ENCODE data around the gene CHMP2A. TPM values are rescaled to one million over a fixed set of nuclear protein-coding genes. Genes with fewer than 3 reads are reported as not detected.

The CHMP2A gene
- total RNA-seq, result 100 to 1,000 TPM in 3 of 4 donors, 10 to 100 TPM in 1; 100.0 to 155 (median 126) TPM

DNA sequence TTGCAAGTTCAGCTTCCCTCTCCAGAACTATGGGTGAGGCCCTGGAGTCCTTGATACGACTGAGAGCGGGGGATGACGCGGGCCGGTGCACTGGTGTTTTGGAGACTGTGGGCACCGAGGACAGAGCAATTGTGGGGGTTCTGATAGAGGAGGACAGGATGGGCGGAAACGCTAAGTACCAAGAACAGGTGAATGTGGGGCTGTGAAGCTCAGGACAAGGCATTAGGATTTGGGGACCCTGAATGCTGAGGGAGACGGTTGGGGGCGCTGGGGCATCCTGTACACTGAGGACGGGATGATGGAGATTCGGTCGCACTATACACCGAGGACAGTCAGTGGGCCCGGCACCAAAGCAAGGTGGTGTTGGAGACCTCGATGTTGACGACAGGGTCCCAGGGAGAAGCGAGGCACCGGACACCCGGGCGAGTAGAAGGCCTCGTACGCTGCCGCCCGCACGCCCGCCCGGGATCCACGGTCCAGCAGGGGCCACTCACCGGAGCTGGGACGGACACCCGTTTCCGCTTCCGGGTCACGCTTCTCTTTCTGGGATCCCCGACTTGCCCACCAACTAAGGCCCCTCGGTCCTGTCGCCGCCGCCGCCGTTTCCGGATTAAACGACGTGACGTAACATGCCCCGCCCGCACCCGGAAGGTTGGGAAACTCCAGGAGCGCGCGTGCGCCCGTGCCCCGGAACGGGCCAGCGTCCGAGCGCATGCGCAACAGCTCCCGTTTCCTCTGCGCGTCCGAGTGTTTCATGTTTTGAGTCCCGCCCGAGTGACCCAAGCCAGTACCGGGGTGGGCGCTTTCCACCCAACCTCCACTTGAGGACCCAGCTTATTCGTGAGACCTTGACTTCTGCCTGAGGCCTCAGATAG is at the start of gene CHMP2A:
CHMP2A (minus strand) TSS at position 612 of the 875 bp plus-strand sequence. CDS start 893 bp downstream, outside the sequence.
- 0 to 3% methylated on average over 4 to 15 of the region's 69 CpGs for WGBS, 2 donors (ENCODE audit: low coverage in 1 of 2)
- TF ChIP-seq POLR2A (IDR thresholded peaks at IDR 0.05), result peak; percentile 79 to 82
- TF ChIP-seq, protein P1, sequence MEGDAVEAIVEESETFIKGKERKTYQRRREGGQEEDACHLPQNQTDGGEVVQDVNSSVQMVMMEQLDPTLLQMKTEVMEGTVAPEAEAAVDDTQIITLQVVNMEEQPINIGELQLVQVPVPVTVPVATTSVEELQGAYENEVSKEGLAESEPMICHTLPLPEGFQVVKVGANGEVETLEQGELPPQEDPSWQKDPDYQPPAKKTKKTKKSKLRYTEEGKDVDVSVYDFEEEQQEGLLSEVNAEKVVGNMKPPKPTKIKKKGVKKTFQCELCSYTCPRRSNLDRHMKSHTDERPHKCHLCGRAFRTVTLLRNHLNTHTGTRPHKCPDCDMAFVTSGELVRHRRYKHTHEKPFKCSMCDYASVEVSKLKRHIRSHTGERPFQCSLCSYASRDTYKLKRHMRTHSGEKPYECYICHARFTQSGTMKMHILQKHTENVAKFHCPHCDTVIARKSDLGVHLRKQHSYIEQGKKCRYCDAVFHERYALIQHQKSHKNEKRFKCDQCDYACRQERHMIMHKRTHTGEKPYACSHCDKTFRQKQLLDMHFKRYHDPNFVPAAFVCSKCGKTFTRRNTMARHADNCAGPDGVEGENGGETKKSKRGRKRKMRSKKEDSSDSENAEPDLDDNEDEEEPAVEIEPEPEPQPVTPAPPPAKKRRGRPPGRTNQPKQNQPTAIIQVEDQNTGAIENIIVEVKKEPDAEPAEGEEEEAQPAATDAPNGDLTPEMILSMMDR (IDR thresholded peaks at IDR 0.05), result peak in 2 of 4 experiments; percentile 8 to 30
- no peak for TF ChIP-seq EP300 (IDR thresholded peaks at IDR 0.05)
- peak; percentile 91 for TF ChIP-seq POLR2AphosphoS5 (IDR thresholded peaks at IDR 0.05)
- Histone ChIP-seq H3K27ac (peak within 1 kb of the TSS; percentile 60 to 100 (median 97)), H3K9me3 (no peaks in the 10 kb centered on the region), H3K27me3 (no peaks in the 10 kb centered on the region), H3K4me1 (peaks cover 12 to 56% (median 35%) of the 10 kb centered on the region in 3 donors), H3K4me3 (peak within 1 kb of the TSS; percentile 47 to 81), H3K36me3 (peaks cover 0 to 56% of the 10 kb centered on the region in 2 donors)
- peak; percentile 59 for ATAC-seq

DNA sequence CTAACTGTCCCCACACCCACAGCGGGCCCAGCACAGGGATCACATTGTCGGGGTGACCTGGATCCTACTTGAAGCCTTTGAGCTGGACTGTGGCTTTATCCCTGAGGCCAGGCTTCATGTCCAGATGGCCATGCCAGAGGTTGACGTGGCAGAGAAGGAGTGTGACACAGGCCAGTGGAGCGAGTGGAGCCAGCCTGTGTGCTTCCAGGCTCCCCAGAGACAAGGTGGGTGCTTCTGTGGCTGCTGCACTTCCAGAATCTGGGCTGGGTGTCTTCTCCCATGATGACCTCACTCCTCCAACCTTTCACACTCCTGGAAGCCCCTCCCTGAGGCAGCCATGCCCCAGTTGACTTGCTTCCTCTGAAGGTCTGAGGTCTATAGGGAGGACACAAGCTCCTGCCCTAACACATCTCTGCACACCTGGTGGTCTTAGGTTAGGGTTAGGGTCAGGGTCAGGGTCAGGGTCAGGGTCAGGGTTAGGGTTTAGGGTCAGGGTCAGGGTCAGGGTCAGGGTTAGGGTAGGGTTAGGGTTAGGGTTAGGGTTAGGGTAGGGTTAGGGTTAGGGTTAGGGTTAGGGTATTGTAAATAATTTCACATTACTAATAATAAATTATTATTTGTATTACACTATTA is 31.3 kb upstream of the CHMP2A start:
- Histone ChIP-seq H3K4me1 (peaks cover 0 to 9% (median 5%) of the 10 kb centered on the region in 3 donors), H3K9me3 (no peaks in the 10 kb centered on the region), H3K27ac (no peak overlapping the region), H3K4me3 (no peak overlapping the region), H3K27me3 (no peaks in the 10 kb centered on the region), H3K36me3 (peaks cover 0 to 34% of the 10 kb centered on the region in 2 donors)
- no CpG with 5 or more reads among the region's 4 CpGs for WGBS, 2 donors (ENCODE audit: low coverage in 1 of 2)
- no peak for ATAC-seq
- TF ChIP-seq POLR2AphosphoS5 (IDR thresholded peaks at IDR 0.05) (no peak), POLR2A (IDR thresholded peaks at IDR 0.05) (no peak), EP300 (IDR thresholded peaks at IDR 0.05) (no peak)
- TF ChIP-seq, protein P1 (IDR thresholded peaks at IDR 0.05), result no peak

DNA sequence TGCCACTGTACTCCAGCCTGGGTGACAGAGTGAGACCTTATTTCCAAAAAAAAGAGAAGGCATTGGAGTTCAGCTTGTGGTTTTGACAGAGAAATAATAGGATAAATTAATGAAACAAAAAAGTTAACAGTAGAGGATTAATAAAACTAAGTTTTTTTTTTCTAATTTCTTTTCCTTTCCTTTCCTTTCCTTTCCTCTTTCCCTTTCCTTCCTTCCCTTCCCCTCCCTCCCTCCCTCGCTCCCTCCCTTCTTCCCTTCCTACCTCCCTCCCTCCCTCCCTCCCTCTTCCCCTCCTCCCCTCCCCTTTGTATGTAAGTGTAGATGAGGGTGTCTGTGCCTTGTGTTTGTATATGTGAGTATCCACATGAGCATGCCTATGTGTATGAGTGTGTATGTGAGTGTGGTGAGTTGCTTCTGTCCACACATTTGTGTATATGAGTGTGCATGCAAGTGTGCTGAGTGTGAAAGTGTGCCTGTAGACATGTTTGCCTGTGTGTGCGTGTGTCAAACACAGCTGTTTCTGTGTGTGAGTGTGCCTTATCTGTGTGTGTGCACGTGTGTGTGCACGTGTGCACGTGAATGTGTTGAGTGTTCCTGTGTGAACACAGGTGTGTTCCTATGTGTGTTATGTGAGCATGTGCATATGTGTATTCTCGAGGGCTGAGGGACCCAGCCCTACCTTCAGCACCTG is 30.7 kb upstream of the CHMP2A start:
- WGBS, 2 donors (ENCODE audit: low coverage in 1 of 2), result 80 to 90% methylated on average over 3 to 5 of the region's 6 CpGs
- TF ChIP-seq POLR2AphosphoS5 (IDR thresholded peaks at IDR 0.05), result no peak
- TF ChIP-seq, protein P1 (IDR thresholded peaks at IDR 0.05), result no peak
- TF ChIP-seq POLR2A (IDR thresholded peaks at IDR 0.05), result no peak
- no peak for TF ChIP-seq EP300 (IDR thresholded peaks at IDR 0.05)
- no peak for ATAC-seq

DNA sequence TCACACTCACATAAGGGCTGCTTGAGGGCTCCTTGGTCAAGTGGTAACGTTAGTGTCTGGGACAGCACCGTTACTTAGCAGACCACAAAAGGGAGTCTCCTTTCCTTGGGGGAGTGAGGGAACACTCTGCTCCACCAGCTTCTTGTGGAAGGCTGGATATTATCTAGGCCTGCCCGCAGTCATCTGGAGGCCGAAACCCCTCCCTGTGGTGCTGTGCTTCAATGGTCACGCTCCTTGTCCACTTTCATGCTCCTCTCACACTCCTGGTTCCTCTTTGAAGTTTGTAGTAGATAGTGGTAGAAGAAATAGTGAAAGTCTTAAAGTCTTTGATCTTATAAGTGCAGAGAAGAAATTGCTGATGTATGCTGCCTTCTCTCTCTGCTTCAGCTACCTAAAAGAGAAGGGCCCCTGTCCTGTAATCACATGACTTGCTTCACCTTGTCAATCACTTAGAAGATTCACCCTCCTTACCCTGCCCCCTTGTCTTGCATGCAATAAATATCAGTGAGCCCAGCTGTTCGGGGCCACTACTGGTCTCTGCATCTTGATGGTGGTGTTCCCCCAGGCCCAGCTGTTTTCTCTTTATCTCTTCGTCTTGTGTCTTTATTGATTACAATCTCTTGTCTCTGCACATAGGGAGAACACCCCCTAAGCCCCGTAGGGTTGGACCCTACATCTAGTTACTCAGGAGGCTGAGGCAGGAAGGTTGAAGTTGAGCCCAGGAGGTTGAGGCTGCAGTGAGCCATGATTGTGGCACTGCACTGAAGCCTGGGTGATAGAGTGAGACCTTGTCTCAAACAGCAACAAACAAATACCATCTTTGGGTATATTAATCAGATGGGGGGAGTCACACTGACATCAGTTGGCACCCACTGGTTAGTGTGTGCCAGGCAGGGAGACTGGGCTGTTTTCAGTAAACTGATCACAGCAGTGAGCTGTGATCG is 29.9 kb upstream of the CHMP2A start:
- TF ChIP-seq EP300 (IDR thresholded peaks at IDR 0.05), result no peak
- TF ChIP-seq POLR2AphosphoS5 (IDR thresholded peaks at IDR 0.05), result no peak
- TF ChIP-seq, protein P1 (IDR thresholded peaks at IDR 0.05), result no peak
- TF ChIP-seq POLR2A (IDR thresholded peaks at IDR 0.05), result no peak
- no peak for ATAC-seq
- Histone ChIP-seq H3K4me1 (peaks cover 0 to 20% (median 11%) of the 10 kb centered on the region in 3 donors), H3K27me3 (no peaks in the 10 kb centered on the region), H3K36me3 (peaks cover 0 to 34% of the 10 kb centered on the region in 2 donors), H3K9me3 (no peaks in the 10 kb centered on the region), H3K4me3 (no peak overlapping the region), H3K27ac (no peak overlapping the region)
- WGBS, 2 donors (ENCODE audit: low coverage in 1 of 2), result 91 to 92% methylated on average over 2 to 6 of the region's 9 CpGs

More for the DNA sequence above, 30.7 kb upstream of the CHMP2A start:
- Histone ChIP-seq H3K36me3 (peaks cover 0 to 34% of the 10 kb centered on the region in 2 donors), H3K4me1 (peaks cover 0 to 15% (median 10%) of the 10 kb centered on the region in 3 donors), H3K27me3 (no peaks in the 10 kb centered on the region), H3K4me3 (no peak overlapping the region), H3K9me3 (no peaks in the 10 kb centered on the region), H3K27ac (no peak overlapping the region)

Data from gastroesophageal sphincter (tissue), 4 donors.